ENCODE results near the gene TENT5C.

TENT5C gene

DNA sequence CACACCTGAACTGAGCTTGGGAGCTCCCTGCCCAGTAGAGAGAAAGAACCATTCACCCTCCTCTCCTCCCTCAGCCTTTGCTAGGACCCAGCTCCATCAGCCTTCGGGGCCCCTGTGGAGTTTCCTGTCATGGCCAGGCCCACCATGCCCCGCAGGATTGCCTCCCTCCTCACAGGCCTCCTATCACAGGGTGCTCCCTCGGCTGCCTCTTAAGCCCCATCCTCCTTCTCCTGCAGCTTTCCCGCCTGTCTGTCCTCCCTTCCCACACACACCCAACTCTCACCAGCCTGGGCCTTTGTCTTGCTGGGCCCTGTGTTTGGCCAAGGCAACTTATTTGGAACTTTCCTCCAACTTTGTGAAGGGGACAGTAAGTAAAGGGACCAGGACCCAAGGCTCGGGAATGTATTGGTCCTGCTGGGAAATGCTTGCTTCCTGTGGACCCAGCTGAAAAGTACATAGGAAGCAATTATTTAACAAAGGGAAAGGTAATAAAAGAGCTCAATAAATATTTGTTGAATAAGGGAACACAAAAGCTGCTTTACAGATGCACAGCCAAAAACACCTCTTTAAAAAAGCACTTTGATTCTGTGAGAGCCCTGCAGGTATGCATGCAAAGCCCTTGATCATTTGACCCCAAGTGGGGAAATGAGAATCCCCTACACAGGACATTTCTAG, 31.6 kb upstream of the TENT5C start:
- DNase-seq = no peak

DNA sequence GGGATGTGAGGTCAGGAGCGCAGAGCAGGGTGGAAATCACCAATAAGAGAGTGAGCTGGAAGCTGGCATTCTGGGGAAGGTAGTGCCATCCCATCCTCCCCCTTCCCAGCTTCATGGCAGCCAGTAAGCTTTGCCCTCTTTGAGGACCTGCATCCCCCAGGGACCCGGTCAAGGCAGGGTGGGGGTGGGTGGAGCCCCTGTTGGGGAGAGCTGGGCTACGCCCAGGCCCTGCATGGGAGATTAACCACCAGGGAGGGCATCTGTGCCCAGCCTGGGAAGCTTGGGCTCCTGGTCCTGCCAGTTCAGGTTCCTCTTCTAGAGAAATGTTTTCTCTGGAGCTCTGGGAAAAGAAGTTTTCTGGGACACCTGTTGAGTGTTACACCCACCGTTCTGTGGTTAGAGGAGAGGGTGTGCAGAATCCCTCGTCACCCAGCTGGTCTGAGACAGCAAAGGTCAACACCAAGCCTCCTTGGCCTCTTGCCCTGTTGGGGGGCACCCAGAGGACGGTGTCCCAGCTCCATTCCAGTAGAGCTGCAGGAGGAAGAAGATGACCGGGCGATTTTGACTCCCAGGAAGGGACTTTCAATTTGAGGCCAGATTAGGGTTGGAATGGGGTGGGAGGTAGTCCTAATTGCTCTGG, 30.1 kb upstream of the TENT5C start:
- DNase-seq = no peak

DNA sequence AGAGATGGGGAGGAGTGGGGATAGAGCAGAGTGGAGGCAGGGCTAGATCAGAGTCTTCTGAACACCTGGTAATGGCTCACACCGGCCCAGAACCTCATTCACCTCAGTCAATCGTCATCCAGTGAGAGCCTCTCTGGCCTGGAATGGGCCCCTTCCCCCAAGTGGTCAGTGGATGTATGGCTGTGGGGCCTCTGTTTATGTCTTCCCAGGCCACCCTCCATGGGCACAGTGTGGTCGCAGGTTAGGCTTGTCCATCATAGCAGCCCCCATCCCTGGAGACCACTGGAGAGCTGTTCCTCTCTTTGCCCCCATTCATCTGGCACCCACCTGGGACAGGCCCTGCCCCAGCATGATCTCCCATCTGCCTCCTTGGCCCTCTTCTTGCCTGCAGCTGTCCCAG, 29.6 kb upstream of the TENT5C start:
- DNase-seq = no peak

DNA sequence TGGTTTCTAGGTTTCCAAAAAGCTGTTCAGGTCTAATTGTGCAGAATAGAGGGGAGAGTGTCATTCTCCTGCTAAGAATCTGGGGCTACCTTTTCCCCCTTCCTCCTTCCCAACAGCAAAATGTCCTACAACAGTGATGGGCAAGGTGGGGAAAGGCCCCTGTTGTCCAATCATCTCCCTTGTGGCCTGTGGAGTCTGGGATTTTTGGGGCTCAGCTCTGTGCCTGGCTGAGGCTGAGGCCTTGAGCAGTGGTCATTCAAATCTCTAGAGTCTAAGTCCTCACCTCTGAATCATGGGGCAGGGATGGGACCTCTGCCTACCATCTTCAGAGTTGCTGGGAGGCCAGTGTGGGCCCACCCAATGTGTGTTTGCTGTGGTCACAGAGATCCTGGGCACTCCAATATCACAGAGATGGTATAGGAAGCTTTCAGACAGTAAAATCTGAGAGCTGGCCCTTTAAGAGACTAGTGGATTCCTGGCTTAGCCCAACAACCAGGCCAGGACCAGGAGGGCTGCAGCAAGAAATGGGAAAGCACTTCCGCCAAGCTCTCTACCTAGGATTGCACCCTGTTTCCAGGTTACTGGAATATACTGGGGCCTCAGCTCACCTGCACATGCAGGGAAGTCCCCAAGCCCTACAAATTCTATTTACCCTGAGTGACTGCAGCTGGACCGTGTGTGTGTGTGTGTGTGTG, 28.5 kb upstream of the TENT5C start:
- no peak for DNase-seq

DNA sequence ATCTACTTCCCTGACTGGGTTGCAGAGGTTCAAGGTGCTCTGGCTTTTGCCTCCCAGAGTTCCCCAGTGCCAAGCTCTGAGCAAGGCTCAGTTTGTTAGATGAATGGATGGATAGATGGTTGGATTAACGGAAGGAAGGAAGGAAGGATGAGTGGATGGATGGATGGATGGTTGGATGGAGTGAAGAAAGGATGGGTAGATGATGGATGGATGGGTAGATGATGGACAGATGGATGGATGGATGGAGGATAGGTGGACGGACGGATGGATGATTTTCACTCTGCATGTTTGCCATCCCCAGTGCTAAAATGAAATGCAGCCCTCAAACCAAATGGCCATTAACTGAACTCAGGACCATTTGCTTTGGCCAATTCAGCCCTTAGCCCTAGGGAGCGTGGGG, 27.4 kb upstream of the TENT5C start:
- DNase-seq = no peak

DNA sequence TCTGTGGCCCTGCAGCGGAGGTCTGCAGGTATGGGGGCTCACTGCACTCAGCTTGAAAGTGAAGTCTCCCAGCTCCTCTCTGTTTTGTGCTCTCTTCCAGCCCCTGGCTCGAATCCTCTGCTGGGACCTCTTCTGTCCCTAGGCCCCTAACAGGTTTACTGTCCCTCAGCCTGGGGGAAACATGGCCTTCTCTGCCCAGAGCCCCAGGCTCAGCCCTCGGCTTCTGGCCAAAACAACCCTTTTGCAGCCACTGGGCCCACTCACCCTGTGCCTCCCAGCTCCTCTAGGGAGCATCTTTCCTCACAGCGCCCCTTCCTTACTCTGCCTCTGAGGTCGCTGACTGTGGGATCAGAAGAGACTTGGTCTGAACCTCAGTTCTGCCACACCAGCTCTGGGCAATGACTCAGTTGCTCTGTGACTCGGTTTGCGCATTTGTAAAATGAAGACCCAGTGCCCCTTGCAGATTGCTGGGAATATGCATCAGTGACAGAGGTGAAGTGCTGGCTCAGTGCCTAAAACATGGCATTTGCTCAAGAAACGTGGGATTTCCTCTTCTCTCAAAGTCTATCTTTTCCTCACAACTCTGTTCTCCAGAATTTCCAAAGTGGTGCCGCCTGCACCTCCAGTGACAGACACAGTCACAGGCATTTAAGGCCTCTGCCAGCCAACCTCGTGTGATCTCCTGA, 26.5 kb upstream of the TENT5C start:
- no peak for DNase-seq

DNA sequence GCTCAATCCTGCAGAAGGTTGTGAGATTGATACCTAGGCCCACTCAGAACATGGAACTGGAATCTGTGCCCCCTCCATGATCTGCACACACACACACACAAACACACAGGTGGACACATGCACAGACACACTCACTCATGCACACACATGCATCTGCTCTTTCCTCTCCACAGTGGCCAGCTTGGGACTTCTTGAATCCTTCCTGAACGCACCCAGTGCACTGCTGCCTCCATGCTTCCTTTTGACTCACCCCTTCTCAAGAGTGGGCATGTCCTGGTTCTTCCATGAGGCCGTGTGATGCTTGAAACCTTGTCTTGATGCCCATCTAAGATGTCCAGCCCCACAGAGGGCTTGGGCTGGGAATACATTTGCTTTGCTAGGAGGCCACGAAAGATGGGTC, 25.4 kb upstream of the TENT5C start:
- DNase-seq = no peak

DNA sequence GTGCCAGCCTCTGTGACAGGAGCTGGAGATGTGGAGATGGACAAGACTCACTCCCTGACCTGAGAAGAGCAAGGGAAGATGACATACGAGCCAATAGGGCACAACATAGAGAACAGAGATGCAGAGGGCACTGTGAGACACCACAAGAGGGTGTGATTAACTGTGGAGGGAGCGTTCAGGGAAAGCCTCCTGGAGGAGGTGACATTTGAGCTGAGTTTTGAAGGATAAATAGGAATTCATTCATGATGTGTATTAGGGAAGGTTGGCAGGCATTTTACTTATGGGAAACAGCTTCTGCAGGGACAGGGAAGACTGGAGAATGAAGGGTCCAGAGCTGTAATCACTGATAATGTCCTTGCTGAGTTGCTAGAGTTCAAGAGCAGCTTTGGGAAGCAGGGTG, 25.0 kb upstream of the TENT5C start:
- DNase-seq = no peak

DNA sequence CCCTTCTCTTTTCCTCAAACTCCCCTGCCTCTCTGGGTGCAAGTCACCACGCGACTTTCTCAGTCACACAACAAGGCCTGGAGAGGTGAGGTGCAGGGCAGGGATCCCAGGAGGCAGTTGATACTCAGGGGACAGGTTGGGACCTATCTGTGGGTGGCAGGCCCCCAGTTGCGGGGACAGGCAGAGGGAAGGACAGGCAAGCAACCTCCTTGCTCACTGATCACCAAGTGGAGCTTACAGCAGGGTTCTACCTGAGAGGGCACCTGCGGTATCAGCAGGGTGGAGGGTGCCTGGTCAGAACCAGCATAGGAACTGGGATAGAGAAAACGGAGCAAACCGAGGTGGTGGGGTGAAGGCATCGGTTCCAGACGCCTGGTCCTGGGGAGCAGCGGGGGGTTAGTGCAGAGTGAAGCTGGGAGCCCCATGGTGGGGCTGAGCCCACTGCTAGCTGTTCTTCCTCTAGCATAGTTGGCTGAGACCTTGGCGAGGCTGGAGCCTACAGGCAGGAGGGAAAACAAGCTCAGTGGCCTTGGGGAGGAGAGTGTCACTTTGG, 24.4 kb upstream of the TENT5C start:
- no peak for DNase-seq

DNA sequence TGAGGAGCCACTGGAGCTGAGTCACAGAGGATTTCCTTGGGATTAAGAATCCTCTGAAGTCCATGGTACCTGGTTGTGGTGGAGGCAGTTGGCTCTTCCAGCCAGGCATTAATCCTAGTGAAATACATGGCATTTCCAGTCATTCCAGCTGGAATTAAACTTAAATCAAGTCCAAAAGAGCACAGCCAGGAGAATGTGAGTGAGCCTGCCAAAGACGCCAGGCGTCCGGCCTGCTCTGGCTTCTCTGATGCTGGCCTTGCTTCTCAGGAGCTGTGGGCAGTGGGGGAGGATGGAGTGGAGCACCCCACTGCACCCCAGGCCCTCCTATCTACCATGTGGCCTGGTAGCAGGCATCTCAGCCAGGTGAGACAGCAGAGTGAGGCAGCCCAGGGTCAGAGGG, 23.4 kb upstream of the TENT5C start:
- DNase-seq = no peak

DNA sequence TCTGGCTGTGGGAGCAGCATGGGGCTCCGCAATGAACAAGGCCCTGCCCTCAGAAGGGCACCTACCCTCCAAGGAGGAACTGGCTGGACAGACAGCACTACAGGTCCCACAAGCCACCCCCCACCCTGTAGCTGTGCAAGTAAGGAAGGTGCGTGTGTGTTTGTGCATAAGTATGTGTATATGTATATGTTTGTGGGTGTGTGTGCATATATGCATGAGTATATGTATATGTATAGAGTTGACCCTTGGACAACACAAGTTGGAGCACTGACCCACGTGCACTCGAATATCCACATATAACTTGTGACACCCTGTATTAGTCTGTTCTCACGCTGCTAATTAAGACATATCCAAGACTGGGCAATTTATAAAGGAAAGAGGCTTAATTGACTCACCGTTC, 22.6 kb upstream of the TENT5C start:
- DNase-seq = no peak

DNA sequence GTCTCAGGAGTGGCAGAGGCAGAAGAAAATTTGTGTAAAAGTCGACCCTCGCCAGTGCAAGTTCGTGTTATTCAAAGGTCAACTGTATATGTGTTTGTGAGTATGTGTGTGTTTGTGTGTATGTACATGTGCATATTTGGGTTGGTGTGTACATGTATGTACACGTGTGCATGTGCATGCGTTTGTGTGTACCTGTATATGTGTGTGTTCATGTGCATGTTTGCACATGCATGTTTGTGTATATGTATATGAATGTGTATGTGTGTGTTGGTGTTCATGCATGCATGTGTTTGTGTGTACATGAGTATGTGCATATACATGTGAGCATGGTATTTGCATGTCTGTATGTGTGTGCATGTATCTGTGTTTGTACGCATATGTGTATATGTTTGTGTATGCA, 21.7 kb upstream of the TENT5C start:
- no peak for DNase-seq

DNA sequence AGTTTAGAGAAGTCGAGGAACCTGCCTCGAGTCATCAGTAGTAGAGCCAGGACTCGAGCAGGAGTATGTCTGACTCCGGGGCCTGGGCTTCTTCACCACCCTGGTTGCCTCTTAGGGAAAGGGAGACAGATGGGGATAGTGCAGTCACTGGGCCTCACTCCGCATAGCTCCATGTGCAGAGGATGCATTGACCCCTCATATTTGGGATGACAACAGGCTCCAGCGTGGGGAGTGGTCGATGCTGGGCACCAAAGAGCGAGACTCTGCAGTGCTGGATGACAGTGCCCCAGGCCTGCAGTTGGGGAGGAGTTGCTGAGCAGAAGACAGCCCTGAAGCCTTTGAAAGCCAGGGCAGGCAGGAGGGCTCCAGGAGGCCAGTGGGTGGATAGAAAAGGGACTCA, 20.8 kb upstream of the TENT5C start:
- no peak for DNase-seq

DNA sequence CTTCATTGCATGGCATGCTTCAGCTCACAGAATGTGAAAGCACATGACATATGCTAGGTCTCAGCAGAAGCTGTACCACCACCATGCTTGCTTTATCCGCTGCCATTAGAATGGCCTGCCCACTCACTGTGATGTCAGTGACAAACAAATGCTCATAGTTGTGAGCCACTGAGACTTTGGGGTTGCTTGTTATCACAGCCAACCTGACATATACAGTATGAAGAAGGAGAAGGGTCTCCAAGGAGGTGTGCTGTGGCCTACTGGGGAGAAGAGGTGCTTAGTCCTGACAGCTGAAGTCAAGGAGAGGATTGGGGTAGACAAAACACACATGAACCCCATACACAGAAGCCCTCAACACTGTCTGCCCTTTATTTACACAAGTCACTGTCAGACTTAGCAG, 19.5 kb upstream of the TENT5C start:
- DNase-seq = no peak

DNA sequence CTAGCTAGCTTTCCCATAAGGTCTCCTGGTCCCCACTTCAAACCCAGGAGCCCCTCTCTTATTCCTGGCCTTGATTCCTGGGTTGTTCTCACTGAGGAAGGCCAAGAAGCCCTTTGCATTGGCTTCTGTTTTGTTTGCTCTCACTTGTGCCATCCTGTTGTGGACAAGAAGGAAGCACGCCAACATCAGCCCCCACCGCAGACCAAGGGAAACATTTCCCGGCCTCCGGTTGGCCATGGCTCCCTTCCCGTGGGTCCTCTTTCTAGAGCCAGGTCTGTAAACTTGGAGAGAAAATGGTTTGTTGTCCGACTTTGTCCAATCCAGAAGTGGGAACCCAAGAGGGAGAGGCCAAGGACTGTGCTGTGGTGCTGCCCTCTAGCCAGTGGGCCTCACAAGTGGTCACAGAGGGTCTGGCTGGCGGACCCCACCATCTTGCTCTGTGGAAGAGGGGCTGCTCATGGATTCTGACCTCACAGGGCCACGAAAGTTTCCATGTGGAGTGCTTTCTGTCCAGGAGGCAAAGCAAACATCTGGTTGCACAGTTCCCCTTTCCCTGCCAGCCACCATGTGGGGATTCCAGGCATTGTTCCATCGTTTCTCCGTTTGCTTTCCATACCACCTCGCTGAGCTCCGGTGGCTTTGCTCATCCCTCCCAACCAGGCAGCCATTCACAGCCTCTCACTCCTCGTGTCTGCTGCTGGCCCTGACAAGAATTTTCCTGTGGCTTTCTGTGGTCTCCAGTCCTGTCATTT, 18.9 kb upstream of the TENT5C start:
- no peak for DNase-seq

DNA sequence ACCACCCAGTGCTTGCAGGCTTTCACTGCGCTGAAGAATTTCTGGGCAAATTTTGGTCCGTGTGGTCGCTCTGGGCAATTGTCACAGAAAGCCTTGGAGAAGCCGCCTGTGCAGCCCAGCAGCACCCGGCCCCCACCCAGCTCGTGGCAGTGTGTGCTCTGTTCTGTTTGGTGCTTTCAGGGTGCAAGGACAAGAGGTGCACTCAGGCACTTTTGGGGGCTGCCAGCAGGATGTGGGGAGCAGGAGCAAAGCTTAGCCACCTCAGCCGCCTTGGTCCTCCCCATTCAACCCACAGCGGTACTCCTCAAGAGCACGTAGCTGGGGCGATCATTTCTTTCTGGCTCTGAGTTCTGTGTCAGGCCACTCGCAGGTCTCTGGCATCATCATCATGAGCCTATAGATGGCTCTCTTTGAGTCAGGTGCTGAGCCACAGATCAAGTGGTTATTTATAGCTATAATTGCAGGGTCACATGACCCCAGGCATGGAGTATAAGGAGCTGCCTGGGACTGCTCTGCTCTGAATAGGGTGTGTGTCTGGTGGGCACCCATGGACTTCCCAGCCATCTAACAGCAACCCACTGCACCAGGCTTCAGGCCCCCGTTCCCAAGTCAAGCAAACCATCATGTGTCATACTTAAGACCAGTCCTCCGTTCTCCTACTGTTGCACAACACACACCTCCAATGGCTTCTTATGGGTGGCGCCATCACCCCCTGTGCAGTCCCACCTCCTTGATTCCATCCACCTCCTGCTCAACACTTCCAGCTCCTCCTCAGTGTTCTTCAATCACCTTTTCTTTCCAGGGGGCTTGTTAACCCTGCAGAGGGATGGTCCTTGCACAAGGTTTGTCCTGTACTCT, 18.1 kb upstream of the TENT5C start:
- DNase-seq = no peak

DNA sequence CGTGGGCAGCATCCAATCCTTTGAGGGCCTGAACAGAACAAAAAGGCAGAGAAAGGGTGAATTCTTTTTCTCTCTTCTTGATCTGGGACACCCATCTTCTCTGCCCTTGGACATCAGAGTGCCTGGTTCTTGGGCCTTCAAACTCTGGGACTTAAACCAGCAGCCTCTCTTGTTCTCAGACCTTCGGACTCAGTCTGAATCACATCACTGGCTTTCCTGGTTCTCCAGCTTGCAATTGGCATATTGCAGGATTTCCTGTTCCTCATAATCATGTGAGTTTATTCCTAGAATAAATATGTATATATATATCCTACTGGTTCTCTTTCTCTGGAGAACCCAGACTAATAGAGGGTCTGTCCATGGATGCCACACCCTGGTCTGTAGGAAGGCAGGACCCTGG, 16.3 kb upstream of the TENT5C start:
- no peak for DNase-seq

DNA sequence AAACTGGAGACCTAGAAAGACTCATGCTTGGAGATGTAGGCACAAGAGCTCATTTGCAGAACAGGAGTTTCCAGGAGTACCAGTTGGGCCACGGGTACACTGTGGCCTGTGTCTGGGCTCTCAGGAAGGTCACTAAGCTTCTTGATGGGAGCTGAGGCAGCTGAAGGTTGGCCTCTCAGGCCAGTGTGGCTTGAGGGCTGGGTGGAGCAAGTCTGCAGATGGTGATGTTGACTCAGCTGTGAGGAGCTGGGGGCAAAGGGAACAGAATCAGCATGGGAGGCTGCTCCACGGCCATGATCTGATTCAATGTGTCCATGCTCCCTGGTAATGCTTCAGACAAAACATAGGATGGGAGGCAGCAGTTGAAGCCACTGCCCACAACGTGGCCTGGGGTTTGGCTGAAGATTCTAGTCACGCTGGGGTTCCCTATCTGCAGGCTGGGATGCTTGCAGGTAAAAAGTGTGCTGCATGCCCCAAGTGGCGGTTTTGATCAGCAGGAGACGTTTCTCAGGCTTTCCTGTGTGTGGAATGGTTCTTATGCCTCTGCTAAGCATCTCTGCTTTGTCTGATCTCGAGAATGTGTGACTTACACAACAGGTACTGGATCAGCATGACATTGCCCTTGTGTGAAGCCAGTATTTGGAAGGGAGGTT, 15.4 kb upstream of the TENT5C start:
- no peak for DNase-seq

DNA sequence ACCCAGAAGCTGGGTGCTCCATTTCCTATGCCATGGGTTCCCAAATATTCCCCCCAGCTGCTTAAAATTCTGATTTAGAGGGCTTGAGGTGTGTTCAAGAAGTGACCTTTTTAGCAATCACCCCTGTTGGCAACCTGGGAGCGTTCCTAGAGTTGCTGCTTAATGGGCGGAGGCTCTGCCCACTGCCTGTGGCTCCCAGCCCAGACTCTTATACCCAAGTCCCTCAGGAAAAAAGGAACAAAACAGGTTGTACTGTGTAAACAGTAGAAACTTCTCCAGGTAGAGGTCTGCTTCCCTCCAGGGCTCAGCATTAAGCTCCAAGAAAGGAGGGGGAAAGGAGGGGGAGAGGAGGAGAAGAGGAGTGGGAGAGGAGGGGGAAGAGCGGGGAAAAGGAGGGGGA, 14.6 kb upstream of the TENT5C start:
- no peak for DNase-seq

DNA sequence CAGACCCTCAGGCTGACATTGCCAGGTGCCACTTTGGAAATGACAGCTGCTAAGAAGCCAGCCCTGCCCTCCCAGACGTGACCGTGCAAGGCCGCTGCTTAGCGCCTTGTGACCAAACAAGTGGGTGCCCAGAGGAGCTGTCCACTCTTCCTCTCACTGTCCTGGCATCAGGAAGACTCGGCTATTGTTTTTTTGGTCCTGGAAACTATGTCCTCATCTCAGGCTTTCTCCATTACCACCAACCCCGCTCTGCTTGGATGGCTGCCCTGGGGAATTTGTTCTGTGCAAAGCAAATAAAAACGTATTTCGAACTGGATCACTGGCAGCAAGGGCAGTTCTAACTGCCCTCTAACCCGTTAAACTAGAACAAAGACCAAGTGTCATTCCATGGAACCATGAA, 13.7 kb upstream of the TENT5C start:
- DNase-seq = no peak

DNA sequence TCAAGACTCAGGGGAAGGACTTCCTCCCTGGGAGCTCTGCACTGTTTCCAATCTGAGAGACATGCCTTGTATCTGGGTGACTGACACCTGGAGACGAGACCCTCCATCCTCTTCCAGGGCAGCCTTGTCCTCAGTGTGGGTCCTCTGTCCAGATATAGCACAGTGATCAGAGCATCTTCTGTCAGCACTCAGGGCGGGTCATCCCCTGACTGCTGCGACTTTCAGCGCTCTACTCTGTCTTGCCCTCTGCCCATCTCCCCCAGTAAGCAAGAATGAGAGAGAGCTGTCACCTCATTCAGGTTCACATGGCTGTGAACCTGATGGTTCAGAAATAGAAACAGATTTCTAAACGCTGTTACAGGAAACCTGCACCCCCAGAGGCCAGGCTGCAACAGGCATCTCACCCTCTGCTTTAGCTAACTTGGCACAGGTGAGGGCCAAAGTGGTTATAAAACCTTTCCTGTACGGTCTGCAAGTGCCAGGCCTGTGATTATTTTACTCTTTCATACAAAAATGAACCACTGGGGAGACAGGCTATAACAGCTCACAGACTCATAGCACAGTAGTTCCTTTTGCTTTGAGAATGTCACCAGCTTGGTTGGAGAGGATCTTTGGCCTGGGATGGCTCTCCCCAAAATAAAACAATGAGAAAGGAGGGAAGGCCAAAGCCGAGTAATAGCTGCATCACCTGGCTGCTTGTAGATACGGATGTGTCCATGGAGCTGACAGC, 11.4 kb upstream of the TENT5C start:
- DNase-seq = no peak

Measured in GOT3 (cell line).